ENCODE results near the gene TASP1.
A peak's percentile ranks its signal among the peaks of the same experiment; 100 is the strongest.

The TASP1 gene

GRCh38 chr20:13567663-13568062, 71.1 kb downstream of the TASP1 start:
- no peak for DNase-seq

GRCh38 chr20:13563854-13564253, 74.9 kb downstream of the TASP1 start:
- no peak for DNase-seq

GRCh38 chr20:13554706-13555105, 84.0 kb downstream of the TASP1 start:
- no peak for DNase-seq

GRCh38 chr20:13554076-13554475, 84.7 kb downstream of the TASP1 start:
- no peak for DNase-seq

GRCh38 chr20:13552061-13552460, 86.7 kb downstream of the TASP1 start:
- DNase-seq = no peak

- DNase-seq = no peak
Observed at GRCh38 chr20:13549451-13549850, 89.3 kb downstream of the TASP1 start.

- peak; percentile 14 to 55 for DNase-seq
Observed at GRCh38 chr20:13546497-13547131, 92.1 kb downstream of the TASP1 start.

GRCh38 chr20:13545790-13546189, 92.9 kb downstream of the TASP1 start:
- DNase-seq = no peak

- DNase-seq = no peak
Observed at GRCh38 chr20:13543783-13544182, 94.9 kb downstream of the TASP1 start.

GRCh38 chr20:13535627-13536026, 103.1 kb downstream of the TASP1 start:
- DNase-seq = no peak

GRCh38 chr20:13533946-13534345, 104.8 kb downstream of the TASP1 start:
- no peak for DNase-seq

GRCh38 chr20:13530146-13530545, 108.6 kb downstream of the TASP1 start:
- no peak for DNase-seq

- DNase-seq = no peak
Observed at GRCh38 chr20:13526551-13526950, 112.2 kb downstream of the TASP1 start.

- DNase-seq = peak; percentile 3 to 39
Observed at GRCh38 chr20:13525225-13525940, 113.3 kb downstream of the TASP1 start.

GRCh38 chr20:13524339-13524738, 114.4 kb downstream of the TASP1 start:
- DNase-seq = no peak

- DNase-seq = no peak
Observed at GRCh38 chr20:13517831-13518230, 120.9 kb downstream of the TASP1 start.

- no peak for DNase-seq
Observed at GRCh38 chr20:13515796-13516558, 122.8 kb downstream of the TASP1 start.

- DNase-seq = no peak
Observed at GRCh38 chr20:13515291-13515690, 123.4 kb downstream of the TASP1 start.

GRCh38 chr20:13510837-13511488, 127.8 kb downstream of the TASP1 start:
- no peak for DNase-seq

GRCh38 chr20:13507646-13508045, 131.1 kb downstream of the TASP1 start:
- DNase-seq = no peak

- no peak for DNase-seq
Observed at GRCh38 chr20:13501500-13501899, 137.2 kb downstream of the TASP1 start.

- no peak for DNase-seq
Observed at GRCh38 chr20:13494019-13494418, 144.7 kb downstream of the TASP1 start.

GRCh38 chr20:13493143-13493542, 145.6 kb downstream of the TASP1 start:
- DNase-seq = no peak
